GM23248 (cell line): ENCODE measurements around the gene FBF1. TPM values are rescaled to one million over a fixed set of nuclear protein-coding genes. Genes with fewer than 3 reads are reported as not detected.
"Not testable (repeated sequence)": the region's sequence is repeated elsewhere in the genome, so short reads cannot be mapped to it uniquely, and the experiment has no call there.

ENCODE experiments used
- DNase-seq: peaks from one replicate; pipeline ENCODE4 v3.0.0-alpha.2; 2015
- H2AFZ ChIP-seq: fragments of 200-600 bp; sonication (generic); 2 replicates; pipeline ENCODE4 v1.6.1; 2016; ENCODE audit warnings: antibody characterized with exemption
- H3F3A ChIP-seq: fragments of 200-600 bp; sonication (generic); 2 replicates; pipeline ENCODE4 v1.6.1; 2016; ENCODE audit warnings: mild to moderate bottlenecking, antibody characterized with exemption, mixed run types; ENCODE audit not compliant: insufficient read depth
- H3K27ac ChIP-seq: fragments of 200-600 bp; sonication (generic); 2 replicates; pipeline ENCODE4 v1.5.1; 2016; ENCODE audit warnings: mild to moderate bottlenecking
- H3K27me3 ChIP-seq: fragments of 200-600 bp; sonication (generic); replicated peaks from 2 replicates; pipeline ENCODE4 v1.6.1; 2016; ENCODE audit warnings: mild to moderate bottlenecking; ENCODE audit not compliant: insufficient read depth
- H3K36me3 ChIP-seq: fragments of 200-600 bp; sonication (generic); 2 replicates; pipeline ENCODE4 v1.6.1; 2016; ENCODE audit warnings: low read depth, mild to moderate bottlenecking
- H3K4me1 ChIP-seq: fragments of 200-600 bp; sonication (generic); 2 replicates; pipeline ENCODE4 v1.6.1; 2016; ENCODE audit warnings: mild to moderate bottlenecking; ENCODE audit not compliant: insufficient read depth
- H3K4me2 ChIP-seq: fragments of 200-600 bp; sonication (generic); one replicate; pipeline ENCODE4 v1.6.1; 2016; ENCODE audit warnings: mild to moderate bottlenecking; ENCODE audit not compliant: unreplicated experiment
- H3K4me3 ChIP-seq: fragments of 200-600 bp; sonication (generic); 2 replicates; pipeline ENCODE4 v1.5.1; 2016; ENCODE audit warnings: mild to moderate bottlenecking
- H3K79me2 ChIP-seq: fragments of 200-600 bp; sonication (generic); 2 replicates; pipeline ENCODE4 v1.6.1; 2016; ENCODE audit warnings: mild to moderate bottlenecking; ENCODE audit not compliant: insufficient read depth
- H3K9ac ChIP-seq: fragments of 200-600 bp; sonication (generic); 2 replicates; pipeline ENCODE4 v1.6.1; 2016; ENCODE audit warnings: mild to moderate bottlenecking
- H3K9me2 ChIP-seq: fragments of 200-600 bp; sonication (generic); 2 replicates; pipeline ENCODE4 v1.6.1; 2016; ENCODE audit warnings: mixed run types, mild to moderate bottlenecking, moderate library complexity; ENCODE audit not compliant: insufficient read depth
- H3K9me3 ChIP-seq: fragments of 200-600 bp; sonication (generic); one replicate; pipeline ENCODE4 v1.6.1; 2017; ENCODE audit warnings: low read depth
- H4K20me1 ChIP-seq: fragments of 200-600 bp; sonication (generic); 2 replicates; pipeline ENCODE4 v1.6.0; 2016; ENCODE audit not compliant: insufficient read depth
- EZH2 ChIP-seq: fragments of 200-600 bp; sonication (generic); IDR thresholded peaks from 2 replicates; pipeline ENCODE4 v1.6.1; 2018; ENCODE audit warnings: antibody characterized with exemption, mild to moderate bottlenecking; ENCODE audit not compliant: insufficient read depth, poor library complexity, severe bottlenecking
- EZH2phosphoT487 ChIP-seq: fragments of 200-600 bp; sonication (generic); IDR thresholded peaks from 2 replicates; pipeline ENCODE4 v1.6.1; 2018; ENCODE audit warnings: antibody characterized with exemption, moderate library complexity, mild to moderate bottlenecking, low read depth; ENCODE audit not compliant: insufficient read depth
- WGBS, 2 experiments: methylation state at CpG; one replicate each; pipeline ENCODE4 v1.1.6; 2015 to 2017; ENCODE audit warnings: low lambda C conversion rate in 2 of 2, low coverage in 1 of 2; ENCODE audit errors: missing lambda C conversion rate in 2 of 2; 5-methylcytosine and 5-hydroxymethylcytosine counted together
- in situ Hi-C: fragments of 300-500 bp; cut with MboI; formaldehyde crosslinking; loops from 2 replicates; pipeline ENCODE4 v1.15.0; 2020
- polyA plus RNA-seq: library from polyadenylated mRNA; unstranded; fragments of >200 nt; fragmentation: Nextera tagmentation; extraction: Ambion mirVana; gene quantifications from 2 replicates; pipeline ENCODE4 v1.2.1, GENCODE V29; 2016
- total RNA-seq: library from RNA; depleted of rRNA; stranded (reverse); fragments of >200 nt; shearing (Covaris generic); gene quantifications from 2 replicates; pipeline ENCODE4 v1.2.3, GENCODE V29; 2014

The FBF1 gene
- total and polyA plus RNA-seq, 2 experiments from 2014 or later: 4.3 to 8.3 TPM

GRCh38 chr17:75869282-75870141, 71.3 kb downstream of the FBF1 start:
- Histone ChIP-seq H3K4me3 (0 out of 2 replicates have a peak overlapping the region, but pooled peaks have one; percentile 17), H3K4me1 (peaks cover 28% of the 10 kb centered on the region), H4K20me1 (no peaks in the 10 kb centered on the region), H3K4me2 (peak overlapping the region; percentile 25), H3K27me3 (no peaks in the 10 kb centered on the region), H3K36me3 (no peaks in the 10 kb centered on the region), H3K9me3 (no peaks in the 10 kb centered on the region), H3K79me2 (no peaks in the 10 kb centered on the region), H3K27ac (peak overlapping the region; percentile 77), H3K9me2 (no peaks in the 10 kb centered on the region), H3K9ac (peak overlapping the region; percentile 69), H3F3A (peaks cover 6% of the 10 kb centered on the region; the same call in 1 of the 2 replicates), H2AFZ (peak overlapping the region; percentile 78)
- no peak for TF ChIP-seq EZH2phosphoT487
- no peak for TF ChIP-seq EZH2
- DNase-seq: peak; percentile 84
- WGBS, 2 experiments: 16 to 19% methylated on average over 20 to 23 of the region's 23 CpGs
- in situ Hi-C loops: no loop called here

- peak overlapping the region; percentile 69 for H3K9ac ChIP-seq
- H2AFZ ChIP-seq: peak overlapping the region; percentile 78
- H3K9me2 ChIP-seq, DNase-seq, H3K36me3 ChIP-seq, H3K79me2 ChIP-seq, in situ Hi-C loops, H4K20me1 ChIP-seq, H3F3A ChIP-seq, H3K27me3 ChIP-seq, H3K9me3 ChIP-seq, H3K4me3 ChIP-seq: not testable (repeated sequence)
- H3K4me1 ChIP-seq: peaks cover 33% of the 10 kb centered on the region
- peak overlapping the region; percentile 25 for H3K4me2 ChIP-seq
- peak overlapping the region; percentile 77 for H3K27ac ChIP-seq
- 62 to 65% methylated on average over 12 of the region's 12 CpGs for WGBS, 2 experiments
These were observed 72.0 kb downstream of the FBF1 start for GRCh38 chr17:75868730-75869281.

DNA sequence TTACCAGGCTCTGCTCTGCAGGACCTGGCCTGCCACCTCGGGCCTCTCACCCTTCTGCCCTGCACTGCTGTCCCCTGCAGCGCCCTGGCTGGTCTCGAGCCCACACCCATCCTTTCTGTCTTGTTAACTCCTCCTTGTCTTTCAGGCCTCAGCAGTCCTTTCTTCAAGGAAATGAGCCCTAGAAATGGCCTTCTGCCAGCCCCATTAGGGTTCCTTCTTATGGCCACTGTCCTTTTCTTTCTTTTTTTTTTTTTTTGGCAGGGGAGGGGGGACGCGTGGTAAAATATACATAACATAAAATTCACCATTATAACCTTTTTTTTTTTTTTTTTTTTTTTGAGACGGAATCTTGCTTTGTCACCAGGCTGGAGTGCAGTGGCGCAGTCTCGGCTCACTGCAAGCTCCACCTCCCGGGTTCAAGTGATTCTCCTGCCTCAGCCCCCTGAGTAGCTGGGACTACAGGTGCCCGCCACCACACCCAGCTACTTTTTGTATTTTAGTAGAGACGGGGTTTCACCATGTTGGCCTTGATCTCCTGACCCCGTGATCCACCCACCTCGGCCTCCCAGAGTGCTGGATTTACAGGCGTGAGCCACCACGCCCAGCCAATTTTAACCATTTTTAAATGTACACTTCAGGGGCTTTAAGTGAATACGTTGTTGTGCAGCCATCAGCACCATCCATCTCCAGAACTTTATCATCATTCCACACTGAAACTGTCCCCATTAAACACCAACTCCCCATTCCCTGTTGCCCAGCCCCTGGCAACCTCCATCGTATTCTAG, 75.2 kb downstream of the FBF1 start:
- H3K9me2 ChIP-seq, DNase-seq, H3K36me3 ChIP-seq, H3K9ac ChIP-seq, H2AFZ ChIP-seq, H3K4me3 ChIP-seq, in situ Hi-C loops, H3K27me3 ChIP-seq, H3K27ac ChIP-seq, H3F3A ChIP-seq, H4K20me1 ChIP-seq, H3K79me2 ChIP-seq, H3K9me3 ChIP-seq, H3K4me2 ChIP-seq: not testable (repeated sequence)
- H3K4me1 ChIP-seq: peaks cover 23% of the 10 kb centered on the region
- 74 to 76% methylated on average over 16 to 17 of the region's 17 CpGs for WGBS, 2 experiments

DNA sequence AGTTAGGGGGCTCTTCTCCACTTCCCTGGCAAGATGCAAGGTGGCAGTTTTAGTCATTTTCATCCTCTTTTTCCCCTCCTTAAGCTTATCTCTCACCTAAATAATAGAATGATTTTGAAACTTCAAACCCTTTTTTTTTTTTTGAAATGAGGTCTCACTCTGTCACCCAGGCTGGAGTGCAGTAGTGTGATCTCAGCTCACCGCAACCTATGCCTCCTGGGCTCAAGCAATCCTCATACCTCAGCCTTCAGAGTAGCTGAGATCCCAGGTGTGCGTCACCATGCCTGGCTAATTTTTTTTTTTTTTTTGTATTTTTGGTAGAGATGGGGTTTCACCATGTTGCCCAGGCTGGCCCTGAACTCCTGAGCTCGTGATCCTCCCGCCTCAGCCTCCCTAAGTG, 76.0 kb downstream of the FBF1 start:
- DNase-seq, H3K79me2 ChIP-seq, in situ Hi-C loops, H3K27me3 ChIP-seq, H3K36me3 ChIP-seq, H3K4me3 ChIP-seq, H3K9me3 ChIP-seq, H3K9me2 ChIP-seq, H4K20me1 ChIP-seq, H3F3A ChIP-seq: not testable (repeated sequence)
- peaks cover 21% of the 10 kb centered on the region for H3K4me1 ChIP-seq
- H3K9ac ChIP-seq: peak overlapping the region; percentile 36
- H2AFZ ChIP-seq: peak overlapping the region; percentile 61
- H3K27ac ChIP-seq: peak overlapping the region; percentile 48
- WGBS, 2 experiments: 48 to 54% methylated on average over 4 of the region's 4 CpGs
- H3K4me2 ChIP-seq: peak overlapping the region; percentile 34
